ENCODE results near the gene SPRR1B. TPM values are rescaled to one million over a fixed set of nuclear protein-coding genes. Genes with fewer than 3 reads are reported as not detected.
"Not testable (repeated sequence)": the region's sequence is repeated elsewhere in the genome, so short reads cannot be mapped to it uniquely, and the experiment has no call there.

Gene SPRR1B
- total RNA-seq, 6 donors from 2014 or later, result not detected

DNA sequence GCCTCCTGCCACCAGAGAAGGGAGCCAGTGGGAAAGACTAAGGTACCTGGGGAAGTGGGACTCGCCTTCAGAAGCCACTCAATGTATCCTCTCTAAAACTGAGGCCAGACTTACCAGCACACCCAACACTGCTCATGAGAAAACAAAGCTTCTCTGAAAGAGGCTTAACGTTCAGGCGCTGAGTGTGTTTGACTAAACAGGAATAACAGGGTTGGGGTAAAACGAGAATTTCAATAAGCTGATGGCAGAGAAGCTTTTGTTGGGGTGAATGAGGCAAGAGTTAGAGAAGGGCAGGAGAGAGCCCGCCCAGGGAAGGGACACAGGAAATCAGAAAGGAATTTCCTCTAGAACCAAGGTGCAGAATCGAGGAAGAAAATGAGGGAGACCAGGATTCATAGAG lies 31.2 kb upstream of the SPRR1B start:
- TF ChIP-seq EP300 (IDR thresholded peaks at IDR 0.05) (no peak), POLR2AphosphoS5 (IDR thresholded peaks at IDR 0.05) (no peak), POLR2A (IDR thresholded peaks at IDR 0.05) (no peak)
- TF ChIP-seq, protein P1, sequence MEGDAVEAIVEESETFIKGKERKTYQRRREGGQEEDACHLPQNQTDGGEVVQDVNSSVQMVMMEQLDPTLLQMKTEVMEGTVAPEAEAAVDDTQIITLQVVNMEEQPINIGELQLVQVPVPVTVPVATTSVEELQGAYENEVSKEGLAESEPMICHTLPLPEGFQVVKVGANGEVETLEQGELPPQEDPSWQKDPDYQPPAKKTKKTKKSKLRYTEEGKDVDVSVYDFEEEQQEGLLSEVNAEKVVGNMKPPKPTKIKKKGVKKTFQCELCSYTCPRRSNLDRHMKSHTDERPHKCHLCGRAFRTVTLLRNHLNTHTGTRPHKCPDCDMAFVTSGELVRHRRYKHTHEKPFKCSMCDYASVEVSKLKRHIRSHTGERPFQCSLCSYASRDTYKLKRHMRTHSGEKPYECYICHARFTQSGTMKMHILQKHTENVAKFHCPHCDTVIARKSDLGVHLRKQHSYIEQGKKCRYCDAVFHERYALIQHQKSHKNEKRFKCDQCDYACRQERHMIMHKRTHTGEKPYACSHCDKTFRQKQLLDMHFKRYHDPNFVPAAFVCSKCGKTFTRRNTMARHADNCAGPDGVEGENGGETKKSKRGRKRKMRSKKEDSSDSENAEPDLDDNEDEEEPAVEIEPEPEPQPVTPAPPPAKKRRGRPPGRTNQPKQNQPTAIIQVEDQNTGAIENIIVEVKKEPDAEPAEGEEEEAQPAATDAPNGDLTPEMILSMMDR (IDR thresholded peaks at IDR 0.05), result no peak
- H3K36me3 ChIP-seq, result no peaks in the 10 kb centered on the region
- no peaks in the 10 kb centered on the region for H3K9me3 ChIP-seq
- H3K4me1 ChIP-seq, result no peaks in the 10 kb centered on the region
- H3K27me3 ChIP-seq, result no peaks in the 10 kb centered on the region
- no peak for DNase-seq
- ATAC-seq (ENCODE audit: low FRiP score in 2 of 2), result peak in 1 of 2 donors; percentile 39
- 56 to 65% methylated on average over 6 of the region's 6 CpGs for WGBS, 2 donors
- H3K4me3 ChIP-seq, result no peak overlapping the region
- H3K27ac ChIP-seq, result no peak overlapping the region

DNA sequence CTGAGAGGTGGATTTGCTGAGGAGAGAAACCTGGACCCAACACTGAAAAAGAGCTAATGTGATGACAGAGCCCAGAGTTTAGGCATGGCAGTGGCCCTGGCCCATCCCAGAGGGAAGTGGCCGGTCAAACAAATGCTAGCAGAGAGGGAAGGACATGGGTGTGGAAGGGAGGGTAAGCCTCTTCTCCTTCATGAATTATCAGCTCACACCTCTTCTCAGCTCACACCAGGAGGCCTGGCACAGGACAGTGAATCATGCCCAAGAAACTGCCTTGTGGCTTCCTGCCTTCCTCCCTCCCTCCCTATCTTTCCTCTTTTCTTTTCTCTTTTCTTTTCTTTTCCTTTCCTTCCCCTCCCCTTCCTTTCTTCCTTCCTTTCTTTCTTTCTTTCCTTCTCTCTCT lies 30.7 kb upstream of the SPRR1B start:
- Histone ChIP-seq H3K4me3 (no peak overlapping the region), H3K9me3 (no peaks in the 10 kb centered on the region), H3K27ac (no peak overlapping the region), H3K27me3 (no peaks in the 10 kb centered on the region), H3K36me3 (no peaks in the 10 kb centered on the region), H3K4me1 (no peaks in the 10 kb centered on the region)
- ATAC-seq (ENCODE audit: low FRiP score in 2 of 2), result no peak
- no peak for TF ChIP-seq EP300 (IDR thresholded peaks at IDR 0.05)
- no peak for TF ChIP-seq POLR2A (IDR thresholded peaks at IDR 0.05)
- TF ChIP-seq POLR2AphosphoS5 (IDR thresholded peaks at IDR 0.05), result no peak
- TF ChIP-seq, protein P1 (IDR thresholded peaks at IDR 0.05), result no peak
- no peak for DNase-seq
- whole genome bisulfite sequencing, 2 donors, result 82 to 86% methylated on average over 1 of the region's 1 CpG

DNA sequence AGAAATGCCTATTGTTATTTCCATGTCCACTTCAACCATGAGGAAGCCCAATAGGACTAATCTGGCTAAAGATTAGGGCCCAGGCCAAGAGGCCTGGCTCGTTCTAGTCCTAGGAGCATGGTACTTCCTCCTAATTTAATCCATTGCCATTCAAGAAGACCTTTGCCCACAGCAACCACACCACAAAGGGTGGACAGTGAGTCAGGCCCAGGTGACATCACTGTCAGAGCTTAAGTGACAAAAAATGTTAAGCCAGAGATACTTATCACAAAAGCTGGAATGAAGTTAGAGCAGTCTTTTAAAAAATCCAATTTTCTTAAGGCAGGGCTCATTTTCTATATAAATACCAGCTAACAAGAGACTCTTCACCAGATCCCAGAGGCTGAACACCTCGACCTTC lies 29.6 kb upstream of the SPRR1B start, which contains the start of gene SPRR3:
SPRR3 (plus strand) TSS at position 368 of the 400 bp plus-strand sequence. CDS start 1,272 bp downstream, outside the sequence.
- Histone ChIP-seq H3K4me3 (no peak within 1 kb of the TSS), H3K27ac (no peak within 1 kb of the TSS), H3K4me1 (no peaks in the 10 kb centered on the region), H3K27me3 (no peaks in the 10 kb centered on the region), H3K9me3 (no peaks in the 10 kb centered on the region), H3K36me3 (no peaks in the 10 kb centered on the region)
- no peak for DNase-seq
- WGBS, 2 donors, result 58 to 71% methylated on average over 2 of the region's 2 CpGs
- ATAC-seq (ENCODE audit: low FRiP score in 2 of 2), result no peak
- TF ChIP-seq POLR2AphosphoS5 (IDR thresholded peaks at IDR 0.05) (no peak), POLR2A (IDR thresholded peaks at IDR 0.05) (no peak), EP300 (IDR thresholded peaks at IDR 0.05) (no peak)
- TF ChIP-seq, protein P1 (IDR thresholded peaks at IDR 0.05), result no peak

DNA sequence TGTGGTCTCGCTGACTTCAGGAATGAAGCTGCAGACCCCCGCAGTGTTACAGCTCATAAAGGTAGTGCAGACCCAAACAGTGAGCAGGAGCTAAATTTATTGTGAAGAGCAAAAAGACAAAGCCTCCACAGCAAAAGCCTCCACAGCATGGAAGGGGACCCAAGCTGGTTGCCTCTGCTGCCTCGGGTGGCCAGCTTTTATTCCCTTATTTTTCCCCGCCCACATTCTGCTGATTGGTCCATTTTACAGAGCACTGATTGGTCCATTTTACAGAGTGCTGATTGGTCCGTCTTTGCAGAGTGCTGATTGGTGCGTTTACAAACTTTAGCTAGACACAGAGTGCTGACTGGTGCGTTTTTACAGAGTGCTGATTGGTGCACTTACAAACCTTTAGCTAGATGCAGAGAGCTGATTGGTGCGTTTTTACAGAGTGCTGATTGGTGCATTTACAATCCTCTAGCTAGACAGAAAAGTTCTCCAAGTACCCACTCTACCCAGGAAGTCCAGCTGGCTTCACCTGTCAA lies 19.7 kb upstream of the SPRR1B start:
- H3K4me1 ChIP-seq; H3K27me3 ChIP-seq; ATAC-seq (ENCODE audit: low FRiP score in 2 of 2); H3K36me3 ChIP-seq; H3K27ac ChIP-seq; H3K4me3 ChIP-seq; H3K9me3 ChIP-seq; DNase-seq: not testable (repeated sequence)
- 77 to 83% methylated on average over 6 to 8 of the region's 8 CpGs for WGBS, 2 donors

DNA sequence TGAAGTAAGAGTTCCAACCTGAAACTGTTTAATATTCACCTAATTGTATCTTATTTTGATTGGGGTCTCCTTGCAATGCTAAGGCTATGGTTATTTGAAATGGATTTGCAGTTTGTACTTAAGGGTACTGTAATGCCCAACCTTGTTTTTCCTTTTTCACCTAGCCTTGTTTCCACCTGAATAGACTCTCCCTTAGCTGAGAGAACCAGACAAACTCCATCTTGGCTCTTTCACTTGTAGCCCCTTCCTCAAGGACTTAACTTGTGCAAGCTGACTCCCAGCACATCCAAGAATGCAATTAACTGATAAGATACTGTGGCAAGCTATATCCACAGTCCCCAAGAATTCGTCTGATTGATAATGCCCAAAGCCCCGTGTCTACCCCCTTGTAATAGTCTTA lies 9.2 kb upstream of the SPRR1B start:
- ATAC-seq (ENCODE audit: low FRiP score in 2 of 2); DNase-seq; H3K4me1 ChIP-seq; H3K4me3 ChIP-seq; H3K27ac ChIP-seq; H3K36me3 ChIP-seq; H3K27me3 ChIP-seq; H3K9me3 ChIP-seq: not testable (repeated sequence)
- 27 to 30% methylated on average over 2 of the region's 2 CpGs for WGBS, 2 donors

DNA sequence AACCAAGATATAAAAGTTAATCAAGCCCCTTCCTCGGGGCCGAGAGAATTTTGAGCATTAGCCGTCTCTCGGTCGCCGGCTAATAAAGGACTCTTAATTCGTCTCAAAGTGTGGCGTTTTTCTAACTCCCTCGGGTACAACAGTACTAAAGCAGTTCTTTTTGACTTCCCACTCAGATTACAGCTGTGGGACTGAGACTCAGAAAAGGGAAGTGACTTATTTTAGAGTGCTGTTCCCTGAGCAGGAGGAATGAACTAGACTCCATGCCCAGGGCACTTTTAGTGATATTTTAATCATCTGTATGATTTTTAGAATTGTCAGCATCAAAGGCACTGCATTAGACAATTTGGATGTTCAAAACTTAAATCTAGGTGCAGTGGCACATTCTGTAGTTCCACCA lies 8.7 kb upstream of the SPRR1B start:
- H3K4me1 ChIP-seq; ATAC-seq (ENCODE audit: low FRiP score in 2 of 2); DNase-seq; H3K4me3 ChIP-seq; H3K9me3 ChIP-seq; H3K27ac ChIP-seq; H3K27me3 ChIP-seq; H3K36me3 ChIP-seq: not testable (repeated sequence)
- 46 to 54% methylated on average over 9 of the region's 9 CpGs for WGBS, 2 donors
